Measurements from ENCODE around the gene PRKAR2B.
"Not testable (repeated sequence)": the region's sequence is repeated elsewhere in the genome, so short reads cannot be mapped to it uniquely, and the experiment has no call there.

Gene PRKAR2B

GRCh38 chr7:107027208-107027607, 17.3 kb upstream of the PRKAR2B start:
- no peak for DNase-seq (ENCODE audit: low read depth)

- DNase-seq (ENCODE audit: low read depth) = no peak
Observed at GRCh38 chr7:107029061-107029763, 15.3 kb upstream of the PRKAR2B start.

GRCh38 chr7:107029764-107030286, 14.7 kb upstream of the PRKAR2B start:
- DNase-seq (ENCODE audit: low read depth) = no peak

GRCh38 chr7:107032050-107032449, 12.5 kb upstream of the PRKAR2B start:
- no peak for DNase-seq (ENCODE audit: low read depth)

GRCh38 chr7:107032720-107033438, 11.6 kb upstream of the PRKAR2B start:
- DNase-seq (ENCODE audit: low read depth) = no peak

- no peak for DNase-seq (ENCODE audit: low read depth)
Observed at GRCh38 chr7:107034553-107034952, 10.0 kb upstream of the PRKAR2B start.

- no peak for DNase-seq (ENCODE audit: low read depth)
Observed at GRCh38 chr7:107035446-107035845, 9.1 kb upstream of the PRKAR2B start.

- no peak for DNase-seq (ENCODE audit: low read depth)
Observed at GRCh38 chr7:107036535-107036934, 8.0 kb upstream of the PRKAR2B start.

- DNase-seq (ENCODE audit: low read depth) = no peak
Observed at GRCh38 chr7:107037717-107038603, 6.5 kb upstream of the PRKAR2B start.

- no peak for DNase-seq (ENCODE audit: low read depth)
Observed at GRCh38 chr7:107039199-107039900, 5.2 kb upstream of the PRKAR2B start.

GRCh38 chr7:107041097-107041496, 3.4 kb upstream of the PRKAR2B start:
- no peak for DNase-seq (ENCODE audit: low read depth)

- DNase-seq (ENCODE audit: low read depth) = not testable (repeated sequence)
Observed at GRCh38 chr7:107041764-107042163, 2.7 kb upstream of the PRKAR2B start.

- DNase-seq (ENCODE audit: low read depth) = not testable (repeated sequence)
Observed at GRCh38 chr7:107042326-107042910, 2.1 kb upstream of the PRKAR2B start.

GRCh38 chr7:107043491-107043890, 1.0 kb upstream of the PRKAR2B start:
- DNase-seq (ENCODE audit: low read depth) = no peak

- no peak for DNase-seq (ENCODE audit: low read depth)
Observed at GRCh38 chr7:107043921-107044346, 571 bp upstream of the PRKAR2B start.

- DNase-seq (ENCODE audit: low read depth) = no peak
Observed at GRCh38 chr7:107045195-107045960, 873 bp downstream of the PRKAR2B start.

- no peak for DNase-seq (ENCODE audit: low read depth)
Observed at GRCh38 chr7:107045980-107046379, 1.5 kb downstream of the PRKAR2B start.

- no peak for DNase-seq (ENCODE audit: low read depth)
Observed at GRCh38 chr7:107046491-107047259, 2.2 kb downstream of the PRKAR2B start.

- no peak for DNase-seq (ENCODE audit: low read depth)
Observed at GRCh38 chr7:107047902-107048782, 3.6 kb downstream of the PRKAR2B start.

All from stimulated activated CD8-positive, alpha-beta memory T cell treated with anti-CD3 and anti-CD28 coated beads, Interleukin-15, amount 100 ng/mL, for 1 hour (primary cell).